Measurements from ENCODE around the gene ZBTB16. TPM values are rescaled to one million over a fixed set of nuclear protein-coding genes. Genes with fewer than 3 reads are reported as not detected.

ZBTB16 gene
- total and polyA plus RNA-seq, 10 donors: 1.5 to 85.6 (median 42.1) TPM

GRCh38 chr11:114179234-114179941, 119.9 kb downstream of the ZBTB16 start:
- no peak for DNase-seq
- 11 to 24% (median 14%) methylated on average over 5 of the region's 5 CpGs for WGBS, 5 donors
- TF ChIP-seq POLR2A (IDR thresholded peaks at IDR 0.05) (no peak), POLR2AphosphoS5 (IDR thresholded peaks at IDR 0.05) (peak in 2 of 3 donors; percentile 21 to 93), CTCF (IDR thresholded peaks at IDR 0.05 in 8 of 11, conservative IDR thresholded peaks at IDR 0.05 in 3 of 11) (peak in 2 of 11 experiments; percentile 5 to 14)

GRCh38 chr11:114180301-114181055, 121.0 kb downstream of the ZBTB16 start:
- H3K4me1 ChIP-seq: peaks cover 34 to 100% (median 75%) of the 10 kb centered on the region in 6 donors
- no peaks in the 10 kb centered on the region for H3K9me3 ChIP-seq
- H3K27ac ChIP-seq: peak overlapping the region; percentile 22 to 96 (median 86)
- no peaks in the 10 kb centered on the region for H3K27me3 ChIP-seq (replicated peaks in 1 of 7)
- 74 to 86% (median 79%) methylated on average over 7 of the region's 7 CpGs for WGBS, 5 donors
- no peak for DNase-seq
- H3K4me3 ChIP-seq: peak overlapping the region in 3 of 8 donors; percentile 8 to 45 (median 16)
- TF ChIP-seq CTCF (IDR thresholded peaks at IDR 0.05 in 8 of 11, conservative IDR thresholded peaks at IDR 0.05 in 3 of 11) (peak; percentile 33 to 76 (median 59)), POLR2AphosphoS5 (IDR thresholded peaks at IDR 0.05) (peak in 2 of 3 donors; percentile 5 to 31), POLR2A (IDR thresholded peaks at IDR 0.05) (no peak)
- H3K36me3 ChIP-seq: no peaks in the 10 kb centered on the region
- intact Hi-C loops (cut with DNase I; ENCODE audit: low total_unique reads): loop anchor here (10.0 kb wide), 1 partner anchor 146 kb away; no protein-coding TSS in a partner anchor

More at GRCh38 chr11:114179234-114179941, 119.9 kb downstream of the ZBTB16 start:
- no peaks in the 10 kb centered on the region for H3K36me3 ChIP-seq
- peak overlapping the region; percentile 22 to 96 (median 86) for H3K27ac ChIP-seq
- intact Hi-C loops (cut with DNase I; ENCODE audit: low total_unique reads): no loop called here
- H3K27me3 ChIP-seq (replicated peaks in 1 of 7): no peaks in the 10 kb centered on the region
- H3K4me3 ChIP-seq: peak overlapping the region in 3 of 8 donors; percentile 8 to 45 (median 16)
- peaks cover 39 to 100% (median 84%) of the 10 kb centered on the region in 6 donors for H3K4me1 ChIP-seq
- H3K9me3 ChIP-seq: no peaks in the 10 kb centered on the region

- Histone ChIP-seq H3K27me3 (replicated peaks in 1 of 7) (no peaks in the 10 kb centered on the region), H3K9me3 (no peaks in the 10 kb centered on the region), H3K36me3 (no peaks in the 10 kb centered on the region), H3K27ac (peak overlapping the region in 5 of 8 donors; percentile 86 to 96 (median 88)), H3K4me3 (no peak overlapping the region), H3K4me1 (peaks cover 34 to 100% (median 77%) of the 10 kb centered on the region in 6 donors)
- WGBS, 5 donors: 74 to 95% (median 93%) methylated on average over 3 of the region's 3 CpGs
- no peak for DNase-seq
- intact Hi-C loops (cut with DNase I; ENCODE audit: low total_unique reads): loop anchor here (10.0 kb wide), 1 partner anchor 146 kb away; no protein-coding TSS in a partner anchor
- TF ChIP-seq POLR2AphosphoS5 (IDR thresholded peaks at IDR 0.05) (no peak), POLR2A (IDR thresholded peaks at IDR 0.05) (no peak), CTCF (IDR thresholded peaks at IDR 0.05 in 8 of 11, conservative IDR thresholded peaks at IDR 0.05 in 3 of 11) (no peak)
Measured at GRCh38 chr11:114181195-114181594, 121.7 kb downstream of the ZBTB16 start.

Measured in spleen (tissue), 11 donors.